Bone marrow (tissue), 2 donors: ENCODE measurements around the gene DEPDC1B.
"Not testable (repeated sequence)": the region's sequence is repeated elsewhere in the genome, so short reads cannot be mapped to it uniquely, and the experiment has no call there.

Source experiments
- DNase-seq, 2 donors: peaks; one replicate each; lab custom pipeline; 2025; lab: John Stamatoyannopoulos, UW

DEPDC1B gene

GRCh38 chr5:60699288-60699608, 718 bp downstream of the DEPDC1B start:
- no peak for DNase-seq

DNA sequence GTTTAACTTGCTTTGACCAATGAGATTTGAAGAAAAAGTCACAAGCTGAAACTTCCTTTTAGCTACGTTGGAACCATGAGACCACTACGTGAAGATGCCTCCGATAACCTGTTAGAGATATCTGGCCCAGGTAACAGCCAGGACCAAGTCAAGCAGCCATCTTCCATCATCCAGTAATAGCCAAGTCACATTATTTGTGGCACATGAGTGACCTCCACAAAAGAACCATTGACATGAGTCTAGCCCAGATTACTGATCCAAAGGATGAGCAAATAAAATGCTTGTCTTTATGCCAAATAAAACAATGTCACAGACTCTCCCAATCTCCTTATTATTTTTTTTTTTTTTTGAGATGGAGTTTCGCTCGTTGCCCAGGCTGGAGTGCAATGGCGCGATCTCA, 1.6 kb downstream of the DEPDC1B start:
- no peak for DNase-seq

- DNase-seq = no peak
Measured at GRCh38 chr5:60690326-60690725, 9.6 kb downstream of the DEPDC1B start.

DNA sequence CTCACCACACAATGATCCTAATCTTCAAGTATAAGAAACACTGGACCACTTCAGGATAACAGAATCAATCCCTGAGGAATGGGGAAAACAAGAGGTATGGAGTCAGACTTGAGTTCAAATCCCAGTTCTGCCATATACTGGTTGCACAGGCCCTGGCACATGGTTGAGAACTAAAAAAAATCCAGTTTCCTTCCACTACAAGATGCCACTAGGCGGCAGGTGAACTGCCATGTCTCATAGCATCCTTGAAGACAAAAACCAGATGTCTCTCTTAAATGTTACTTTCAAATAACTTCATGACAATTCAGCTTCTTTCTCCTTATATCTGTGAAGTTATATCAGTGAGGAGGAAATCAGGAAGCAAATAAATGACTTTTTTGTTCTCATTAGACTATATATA, 11.0 kb downstream of the DEPDC1B start:
- DNase-seq = no peak

- DNase-seq = no peak
Measured at GRCh38 chr5:60687927-60688720, 11.8 kb downstream of the DEPDC1B start.

DNA sequence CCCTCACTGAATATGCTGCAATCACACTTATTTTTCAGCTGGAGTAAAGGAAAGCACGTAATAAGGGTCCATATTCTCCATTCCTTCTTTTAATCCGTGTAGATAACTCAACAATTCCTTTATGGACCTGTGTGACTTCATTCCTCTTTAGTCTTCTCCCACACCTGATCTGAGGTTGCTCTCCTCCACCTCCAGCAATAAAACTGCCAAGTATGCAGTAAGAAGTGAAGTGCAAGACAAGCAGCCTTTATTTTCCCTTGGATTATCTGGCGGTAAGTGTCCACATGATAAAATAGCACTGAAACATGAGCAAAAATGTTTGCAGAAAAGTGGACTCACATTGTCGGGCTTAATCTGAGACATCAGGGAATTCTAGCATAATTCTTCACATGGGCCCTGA, 13.8 kb downstream of the DEPDC1B start:
- DNase-seq = no peak

GRCh38 chr5:60685700-60686099, 14.3 kb downstream of the DEPDC1B start:
- no peak for DNase-seq

DNA sequence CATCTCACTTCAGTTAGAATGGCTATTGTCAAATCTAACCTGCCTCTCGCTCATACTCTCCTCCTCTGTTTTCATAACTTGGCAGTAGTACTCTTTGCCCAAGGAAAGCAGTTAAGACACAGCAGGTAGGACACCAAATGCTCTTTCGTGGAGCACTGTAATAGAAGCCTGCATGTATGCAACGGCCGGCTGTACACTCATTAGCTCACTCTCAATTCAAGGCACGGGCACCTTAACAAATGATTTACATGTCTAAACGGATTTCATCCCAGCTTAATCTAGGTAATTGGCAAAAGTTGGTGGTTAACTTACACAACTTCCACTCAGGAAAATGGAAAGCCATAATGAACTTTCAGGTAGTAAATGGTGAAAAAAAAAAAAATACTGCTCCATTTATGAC, 14.9 kb downstream of the DEPDC1B start:
- DNase-seq = no peak

DNA sequence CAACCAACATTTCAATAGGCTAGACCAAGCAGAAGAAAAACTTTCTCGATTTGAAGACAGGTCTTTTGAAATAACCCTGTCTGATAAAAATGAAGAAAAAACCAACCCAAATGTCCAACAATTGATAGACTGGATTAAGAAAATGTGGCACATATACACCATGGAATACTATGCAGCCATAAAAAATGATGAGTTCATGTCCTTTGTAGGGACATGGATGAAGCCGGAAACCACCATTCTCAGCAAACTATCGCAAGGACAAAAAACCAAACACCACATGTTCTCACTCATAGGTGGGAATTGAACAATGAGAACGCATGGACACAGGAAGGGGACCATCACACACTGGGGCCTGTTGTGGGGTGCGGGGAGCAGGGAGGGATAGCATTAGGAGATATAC, 18.0 kb downstream of the DEPDC1B start:
- not testable (repeated sequence) for DNase-seq

DNA sequence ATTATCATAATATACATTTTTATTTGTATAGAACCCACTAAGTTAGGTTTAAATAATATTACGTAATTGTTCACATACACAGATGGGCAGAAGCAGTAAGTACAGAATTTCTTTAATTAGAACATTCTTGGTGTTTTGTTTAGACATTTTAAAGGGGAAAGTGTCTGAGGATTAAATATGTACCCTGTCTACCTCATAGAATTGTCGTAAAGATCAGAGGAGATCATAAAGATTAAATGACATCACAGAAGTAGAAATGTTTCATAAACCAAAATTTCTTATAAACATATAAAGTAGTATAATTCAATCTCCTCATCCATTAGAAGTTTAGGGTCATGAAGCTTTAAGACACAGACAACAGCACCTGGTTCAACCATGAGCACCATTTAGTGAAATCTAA, 20.1 kb downstream of the DEPDC1B start:
- no peak for DNase-seq

GRCh38 chr5:60677850-60678664, 21.9 kb downstream of the DEPDC1B start:
- peak in 1 of 2 donors; percentile 49 for DNase-seq

- no peak for DNase-seq
Measured at GRCh38 chr5:60675286-60675685, 24.7 kb downstream of the DEPDC1B start.

- DNase-seq = no peak
Measured at GRCh38 chr5:60674251-60675069, 25.5 kb downstream of the DEPDC1B start.

- DNase-seq = no peak
Measured at GRCh38 chr5:60673334-60673733, 26.6 kb downstream of the DEPDC1B start.

DNA sequence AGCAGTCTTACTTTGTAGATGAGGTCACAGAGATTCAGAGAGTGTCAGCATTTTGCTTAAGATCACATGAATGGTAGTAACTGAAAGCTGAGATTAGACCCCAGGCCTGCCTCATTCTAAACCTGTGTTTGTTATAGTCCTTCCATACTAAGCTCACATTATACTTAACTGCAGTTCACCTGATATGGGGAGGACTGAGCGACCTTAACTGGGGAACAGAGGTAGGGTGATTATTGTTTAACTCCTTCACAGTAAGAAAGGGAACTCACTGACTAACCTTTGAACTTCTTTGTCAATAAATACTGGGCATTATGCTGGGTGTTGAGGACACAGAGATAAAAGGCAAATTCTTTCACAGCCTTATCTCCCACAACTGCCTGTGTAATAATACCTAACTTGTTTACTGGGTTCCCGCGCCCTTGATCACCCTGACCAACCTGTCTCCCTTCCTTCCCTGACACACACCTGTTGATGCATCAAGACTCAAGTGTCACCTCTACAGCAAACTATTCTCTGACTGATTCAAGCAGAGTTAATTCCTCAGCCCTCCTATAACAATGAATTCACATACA, 27.2 kb downstream of the DEPDC1B start:
- no peak for DNase-seq

- no peak for DNase-seq
Measured at GRCh38 chr5:60671899-60672692, 27.9 kb downstream of the DEPDC1B start.

DNA sequence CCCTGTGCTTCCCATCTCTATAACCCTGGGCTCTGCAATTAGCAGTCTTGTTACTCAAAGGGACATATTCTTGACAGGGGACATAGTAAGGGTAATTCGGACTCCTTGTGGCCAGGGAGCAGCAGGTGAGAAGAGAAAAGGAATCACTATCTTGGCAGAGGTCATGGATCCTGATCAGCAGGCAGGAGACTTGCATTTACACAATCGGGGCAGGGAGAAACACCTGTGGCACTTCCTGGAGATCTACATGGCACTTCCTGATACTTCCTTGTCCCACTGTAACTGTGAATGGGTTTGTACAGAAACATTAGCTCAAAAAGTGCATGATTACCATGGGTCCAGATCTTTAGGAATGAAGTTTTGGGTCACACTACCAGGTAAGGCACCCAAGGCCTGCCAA, 29.2 kb downstream of the DEPDC1B start:
- no peak for DNase-seq

DNA sequence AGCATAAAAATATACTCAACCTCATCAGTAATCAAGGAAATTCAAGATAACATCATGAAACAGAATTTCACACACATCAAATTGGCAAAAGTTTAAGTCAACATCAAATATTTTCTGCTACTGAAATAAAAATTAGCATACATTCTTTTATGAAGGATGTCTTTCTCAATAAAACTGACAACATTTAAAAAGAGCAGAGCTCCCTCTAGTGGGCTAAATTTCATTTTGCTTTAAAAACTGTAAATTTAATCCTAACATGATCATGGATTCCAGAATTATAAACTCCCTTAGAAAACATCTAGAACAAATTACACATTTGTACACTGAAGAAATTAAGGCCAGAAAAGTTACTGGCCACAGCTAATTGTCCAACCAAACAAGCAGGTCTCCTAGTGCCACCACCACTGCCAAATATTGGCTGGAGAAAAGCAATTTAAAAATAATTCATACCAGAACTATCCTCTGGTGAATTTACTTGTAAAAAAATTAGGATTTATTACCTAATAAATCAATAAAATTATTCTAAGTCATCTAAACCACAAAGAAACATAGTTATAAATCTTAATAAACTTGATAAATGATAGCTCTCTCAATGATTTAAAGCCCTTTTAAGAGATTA, 31.2 kb downstream of the DEPDC1B start:
- peak in 1 of 2 donors; percentile 33 for DNase-seq

- no peak for DNase-seq
Measured at GRCh38 chr5:60651872-60652620, 47.9 kb downstream of the DEPDC1B start.

GRCh38 chr5:60649288-60649917, 50.6 kb downstream of the DEPDC1B start:
- peak in 1 of 2 donors; percentile 41 for DNase-seq
